ENCODE data around the gene CYGB.
"Not testable (repeated sequence)": the region's sequence is repeated elsewhere in the genome, so short reads cannot be mapped to it uniquely, and the experiment has no call there.

CYGB gene

GRCh38 chr17:76572201-76572910 lies 34.8 kb upstream of the CYGB start:
- H3K27ac Mint-ChIP-seq = no peak overlapping the region
- H3K27me3 Mint-ChIP-seq = no peaks in the 10 kb centered on the region
- no peak overlapping the region for H3K4me3 Mint-ChIP-seq
- H3K9me3 Mint-ChIP-seq = no peaks in the 10 kb centered on the region
- peaks cover 8% of the 10 kb centered on the region for H3K4me1 Mint-ChIP-seq (ENCODE audit: low read depth)
- H3K36me3 Mint-ChIP-seq (ENCODE audit: low read depth) = peaks cover 4% of the 10 kb centered on the region

DNA sequence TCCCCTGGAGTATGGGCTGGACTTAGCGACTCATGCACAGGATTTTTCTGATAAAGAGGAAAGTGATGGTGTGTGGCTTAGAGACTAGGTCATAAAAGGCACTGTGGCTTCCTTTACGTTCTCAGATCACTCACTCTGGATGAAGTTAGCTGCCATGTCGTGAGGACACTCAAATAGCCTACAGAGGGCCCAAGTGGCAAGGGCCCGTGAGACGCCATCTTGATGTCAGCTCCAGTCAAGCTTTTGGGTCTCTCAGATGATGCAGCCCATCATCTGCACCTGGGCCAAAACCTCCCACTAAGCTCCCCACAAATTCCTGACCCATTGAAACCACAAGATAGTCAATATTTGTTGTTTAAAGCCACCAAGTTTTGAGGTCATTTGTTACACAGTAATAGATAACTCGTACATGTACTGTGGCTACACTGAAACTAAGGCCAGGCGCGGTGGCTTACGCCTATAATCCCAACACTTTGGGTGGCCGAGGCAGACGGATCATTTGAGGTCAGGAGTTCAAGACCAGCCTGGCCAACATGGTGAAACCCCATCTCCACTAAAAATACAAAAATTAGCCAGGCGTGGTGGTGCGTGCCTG lies 33.5 kb upstream of the CYGB start:
- Mint-ChIP-seq H3K36me3 (ENCODE audit: low read depth) (peaks cover 14% of the 10 kb centered on the region), H3K27ac (no peak overlapping the region), H3K9me3 (no peaks in the 10 kb centered on the region), H3K4me1 (ENCODE audit: low read depth) (peaks cover 18% of the 10 kb centered on the region), H3K4me3 (no peak overlapping the region), H3K27me3 (no peaks in the 10 kb centered on the region)

GRCh38 chr17:76570457-76570856 lies 32.9 kb upstream of the CYGB start:
- H3K4me3 Mint-ChIP-seq = no peak overlapping the region
- peaks cover 19% of the 10 kb centered on the region for H3K36me3 Mint-ChIP-seq (ENCODE audit: low read depth)
- H3K4me1 Mint-ChIP-seq (ENCODE audit: low read depth) = peaks cover 24% of the 10 kb centered on the region
- no peak overlapping the region for H3K27ac Mint-ChIP-seq
- no peaks in the 10 kb centered on the region for H3K9me3 Mint-ChIP-seq
- no peaks in the 10 kb centered on the region for H3K27me3 Mint-ChIP-seq

DNA sequence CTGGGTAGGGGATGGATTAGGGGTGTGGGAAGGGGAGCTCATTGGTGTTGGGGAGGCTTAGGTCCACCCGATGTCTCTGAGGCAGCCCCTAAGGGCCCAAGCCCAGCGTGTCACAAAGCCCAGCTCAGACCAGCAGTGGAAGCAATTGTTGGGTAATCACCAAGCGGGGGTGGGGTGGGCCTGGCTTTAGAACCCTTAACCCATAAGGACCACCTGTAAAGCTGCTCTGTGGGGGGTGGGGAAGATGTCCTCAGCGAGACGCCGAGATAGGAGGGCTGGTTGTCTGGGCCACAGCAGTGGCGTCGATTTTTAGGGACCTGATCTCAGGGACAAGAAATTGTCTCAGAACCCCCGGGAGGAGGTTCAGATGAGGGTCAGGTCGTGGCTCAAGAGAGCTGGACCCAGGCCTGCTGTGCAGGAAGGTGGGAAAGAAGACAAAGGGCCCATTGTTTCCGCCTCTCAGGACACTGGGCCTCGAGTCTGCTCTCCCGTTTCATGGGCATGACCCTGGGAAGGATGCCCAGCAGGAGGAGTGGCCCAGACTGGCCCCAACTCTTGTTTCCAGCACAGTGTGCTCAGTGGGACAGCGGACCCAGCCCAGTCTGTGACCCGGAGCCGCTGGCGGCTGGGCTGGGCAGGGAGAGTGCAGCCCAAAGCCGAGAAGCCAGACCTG lies 32.2 kb upstream of the CYGB start:
- Mint-ChIP-seq H3K27me3 (no peaks in the 10 kb centered on the region), H3K4me1 (ENCODE audit: low read depth) (peaks cover 31% of the 10 kb centered on the region), H3K9me3 (no peaks in the 10 kb centered on the region), H3K36me3 (ENCODE audit: low read depth) (peaks cover 27% of the 10 kb centered on the region), H3K4me3 (no peak overlapping the region), H3K27ac (no peak overlapping the region)

GRCh38 chr17:76568811-76569221 lies 31.3 kb upstream of the CYGB start:
- peaks cover 33% of the 10 kb centered on the region for H3K4me1 Mint-ChIP-seq (ENCODE audit: low read depth)
- peaks cover 31% of the 10 kb centered on the region for H3K36me3 Mint-ChIP-seq (ENCODE audit: low read depth)
- H3K27me3 Mint-ChIP-seq = no peaks in the 10 kb centered on the region
- H3K4me3 Mint-ChIP-seq = no peak overlapping the region
- no peaks in the 10 kb centered on the region for H3K9me3 Mint-ChIP-seq
- H3K27ac Mint-ChIP-seq = no peak overlapping the region

DNA sequence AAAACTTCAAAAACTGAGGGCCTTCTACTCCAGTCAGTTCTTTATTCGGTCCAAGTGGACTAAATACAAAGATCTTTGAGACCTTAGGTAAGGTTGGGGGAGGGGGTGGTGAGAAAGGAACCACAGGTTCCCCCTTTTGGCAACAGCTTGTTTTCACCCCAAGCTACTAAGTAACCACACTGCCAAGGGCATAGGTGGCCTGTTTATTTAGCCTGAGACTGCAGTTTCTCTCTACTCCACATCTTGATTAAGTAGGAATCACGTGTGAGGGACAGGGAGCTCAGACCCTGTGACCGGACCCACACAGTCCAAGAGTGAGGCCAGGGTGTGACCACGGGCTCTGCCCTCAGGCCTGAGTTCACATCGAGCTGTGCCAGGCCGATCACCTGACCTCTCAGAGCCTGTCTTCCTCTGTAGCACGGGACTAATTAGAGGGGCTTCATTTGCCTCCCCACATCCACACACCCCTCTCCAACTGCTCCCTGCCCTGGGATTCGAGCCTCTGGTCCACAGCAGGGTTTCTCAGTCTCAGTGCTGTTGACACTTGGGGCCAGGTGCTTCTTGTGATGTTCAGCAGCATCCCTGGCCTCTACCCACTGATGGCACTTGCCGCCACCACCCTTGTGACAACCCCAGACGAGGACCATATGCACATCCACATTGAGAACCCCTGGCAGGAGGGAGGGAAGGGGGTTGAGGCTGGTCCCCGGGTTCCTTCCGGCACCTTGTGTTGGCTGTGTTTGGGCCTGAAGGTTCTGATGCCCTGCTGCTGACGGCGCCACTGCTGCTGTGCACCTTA lies 30.3 kb upstream of the CYGB start:
- H3K9me3 Mint-ChIP-seq = no peaks in the 10 kb centered on the region
- no peak overlapping the region for H3K4me3 Mint-ChIP-seq
- H3K27me3 Mint-ChIP-seq = no peaks in the 10 kb centered on the region
- peaks cover 39% of the 10 kb centered on the region for H3K36me3 Mint-ChIP-seq (ENCODE audit: low read depth)
- no peak overlapping the region for H3K27ac Mint-ChIP-seq
- peaks cover 40% of the 10 kb centered on the region for H3K4me1 Mint-ChIP-seq (ENCODE audit: low read depth)

- no peaks in the 10 kb centered on the region for H3K9me3 Mint-ChIP-seq
- peak overlapping the region; percentile 72 for H3K27ac Mint-ChIP-seq
- H3K27me3 Mint-ChIP-seq = no peaks in the 10 kb centered on the region
- peaks cover 46% of the 10 kb centered on the region for H3K4me1 Mint-ChIP-seq (ENCODE audit: low read depth)
- no peak overlapping the region for H3K4me3 Mint-ChIP-seq
- H3K36me3 Mint-ChIP-seq (ENCODE audit: low read depth) = peaks cover 46% of the 10 kb centered on the region
These were observed 29.5 kb upstream of the CYGB start for GRCh38 chr17:76566988-76567431.

DNA sequence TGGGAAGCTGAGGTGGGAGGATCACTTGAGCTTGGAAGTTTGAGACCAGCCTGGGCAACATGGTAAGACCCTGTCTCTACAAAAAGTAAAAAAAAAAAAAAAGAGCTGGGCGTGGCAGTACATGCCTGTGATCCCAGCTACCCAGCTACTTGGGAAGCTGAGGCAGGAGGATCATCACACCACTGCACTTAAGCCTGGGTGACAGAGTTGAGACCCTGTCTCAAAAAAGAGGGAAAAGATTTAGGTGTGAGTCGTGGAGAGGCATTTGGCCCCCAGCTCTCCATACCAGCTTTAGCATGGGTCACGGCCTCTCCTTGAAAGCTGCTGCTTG lies 29.1 kb upstream of the CYGB start:
- H3K4me1 Mint-ChIP-seq (ENCODE audit: low read depth) = peaks cover 50% of the 10 kb centered on the region
- no peak overlapping the region for H3K4me3 Mint-ChIP-seq
- H3K36me3 Mint-ChIP-seq (ENCODE audit: low read depth) = peaks cover 51% of the 10 kb centered on the region
- no peaks in the 10 kb centered on the region for H3K9me3 Mint-ChIP-seq
- H3K27ac Mint-ChIP-seq = no peak overlapping the region
- H3K27me3 Mint-ChIP-seq = no peaks in the 10 kb centered on the region

- Mint-ChIP-seq H3K36me3 (ENCODE audit: low read depth) (peaks cover 57% of the 10 kb centered on the region), H3K9me3 (no peaks in the 10 kb centered on the region), H3K27ac (peak overlapping the region; percentile 60), H3K27me3 (no peaks in the 10 kb centered on the region), H3K4me3 (peak overlapping the region; percentile 42), H3K4me1 (ENCODE audit: low read depth) (peaks cover 56% of the 10 kb centered on the region)
These were observed 28.5 kb upstream of the CYGB start for GRCh38 chr17:76565728-76566612.

- H3K27ac Mint-ChIP-seq = peak overlapping the region; percentile 60
- H3K36me3 Mint-ChIP-seq (ENCODE audit: low read depth) = peaks cover 65% of the 10 kb centered on the region
- H3K27me3 Mint-ChIP-seq, H3K9me3 Mint-ChIP-seq: not testable (repeated sequence)
- peak overlapping the region; percentile 42 for H3K4me3 Mint-ChIP-seq
- H3K4me1 Mint-ChIP-seq (ENCODE audit: low read depth) = peaks cover 64% of the 10 kb centered on the region
These were observed 27.6 kb upstream of the CYGB start for GRCh38 chr17:76564991-76565727.

DNA sequence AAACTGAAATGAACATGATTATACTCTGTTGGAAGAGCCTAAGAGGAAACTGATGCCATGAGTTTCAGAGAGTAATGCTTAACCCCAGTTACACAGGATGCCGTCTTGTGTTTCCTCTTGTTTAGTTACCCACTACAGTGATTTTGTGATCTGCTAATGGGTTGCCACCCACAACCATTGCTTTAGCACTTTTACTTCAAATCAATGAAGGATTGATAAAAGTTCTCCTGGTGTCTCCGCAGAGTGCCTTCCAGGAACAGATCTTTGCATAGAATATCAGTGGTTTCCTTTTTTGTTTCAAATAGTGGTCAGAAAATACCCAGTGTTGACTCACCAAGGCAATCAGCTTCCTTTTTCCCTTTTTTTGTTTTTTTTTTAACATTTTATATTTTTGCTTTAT lies 25.9 kb upstream of the CYGB start:
- not testable (repeated sequence) for H3K9me3 Mint-ChIP-seq, H3K27me3 Mint-ChIP-seq
- Mint-ChIP-seq H3K4me1 (ENCODE audit: low read depth) (peaks cover 80% of the 10 kb centered on the region), H3K36me3 (ENCODE audit: low read depth) (peaks cover 83% of the 10 kb centered on the region), H3K4me3 (peak overlapping the region; percentile 47), H3K27ac (peak overlapping the region; percentile 73)

GRCh38 chr17:76562734-76563148 lies 25.2 kb upstream of the CYGB start:
- H3K36me3 Mint-ChIP-seq (ENCODE audit: low read depth) = peaks cover 85% of the 10 kb centered on the region
- H3K27ac Mint-ChIP-seq = peak overlapping the region; percentile 73
- no peaks in the 10 kb centered on the region for H3K27me3 Mint-ChIP-seq
- peak overlapping the region; percentile 38 for H3K4me3 Mint-ChIP-seq
- H3K4me1 Mint-ChIP-seq (ENCODE audit: low read depth) = peaks cover 77% of the 10 kb centered on the region
- no peaks in the 10 kb centered on the region for H3K9me3 Mint-ChIP-seq

- H3K27ac Mint-ChIP-seq = peak overlapping the region; percentile 100
- H3K4me3 Mint-ChIP-seq = peak overlapping the region; percentile 100
- no peaks in the 10 kb centered on the region for H3K27me3 Mint-ChIP-seq
- peaks cover 74% of the 10 kb centered on the region for H3K4me1 Mint-ChIP-seq (ENCODE audit: low read depth)
- peaks cover 83% of the 10 kb centered on the region for H3K36me3 Mint-ChIP-seq (ENCODE audit: low read depth)
- H3K9me3 Mint-ChIP-seq = no peaks in the 10 kb centered on the region
These were observed 24.3 kb upstream of the CYGB start for GRCh38 chr17:76561799-76562268.
